ENCODE measurements around the gene ITGA4.

ITGA4 gene

GRCh38 chr2:181576431-181576830 is 119.2 kb downstream of the ITGA4 start:
- DNase-seq = no peak

GRCh38 chr2:181578829-181579228 is 121.6 kb downstream of the ITGA4 start:
- DNase-seq = no peak

- DNase-seq = no peak
Measured at GRCh38 chr2:181581534-181581933, 124.3 kb downstream of the ITGA4 start.

GRCh38 chr2:181585732-181586131 is 128.5 kb downstream of the ITGA4 start:
- no peak for DNase-seq
